ENCODE measurements around the gene PICK1. TPM values are rescaled to one million over a fixed set of nuclear protein-coding genes. Genes with fewer than 3 reads are reported as not detected.

PICK1 gene
- total and polyA plus RNA-seq, 2 of the 4 experiments (the other 2 are of a cell fraction), result 16.5 to 21.0 TPM

DNA sequence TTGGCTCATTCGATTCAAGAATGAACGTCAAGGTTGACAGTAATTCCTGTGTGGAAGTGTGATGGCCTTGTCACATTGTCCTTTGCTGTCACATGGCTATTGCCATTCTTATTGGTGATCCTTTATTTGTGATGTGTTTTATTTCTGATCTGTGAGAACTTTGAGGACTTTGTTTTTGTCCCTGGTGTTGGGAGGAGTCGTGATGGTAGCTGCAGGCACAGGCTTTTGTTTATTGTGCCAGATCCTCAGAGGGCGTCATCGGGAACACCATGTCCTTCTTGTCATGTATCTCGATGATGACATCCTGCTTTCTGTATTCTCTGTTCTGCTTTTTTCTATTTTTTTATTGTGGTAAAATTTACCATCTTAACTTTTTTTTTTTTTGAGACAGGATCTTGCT is 5.6 kb downstream of the PICK1 start (continued):
- TF ChIP-seq, protein P1, sequence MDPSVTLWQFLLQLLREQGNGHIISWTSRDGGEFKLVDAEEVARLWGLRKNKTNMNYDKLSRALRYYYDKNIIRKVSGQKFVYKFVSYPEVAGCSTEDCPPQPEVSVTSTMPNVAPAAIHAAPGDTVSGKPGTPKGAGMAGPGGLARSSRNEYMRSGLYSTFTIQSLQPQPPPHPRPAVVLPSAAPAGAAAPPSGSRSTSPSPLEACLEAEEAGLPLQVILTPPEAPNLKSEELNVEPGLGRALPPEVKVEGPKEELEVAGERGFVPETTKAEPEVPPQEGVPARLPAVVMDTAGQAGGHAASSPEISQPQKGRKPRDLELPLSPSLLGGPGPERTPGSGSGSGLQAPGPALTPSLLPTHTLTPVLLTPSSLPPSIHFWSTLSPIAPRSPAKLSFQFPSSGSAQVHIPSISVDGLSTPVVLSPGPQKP (IDR thresholded peaks at IDR 0.05; ENCODE audit: borderline replicate concordance, low read depth, low read length), result no peak
- TF ChIP-seq CEBPB (IDR thresholded peaks at IDR 0.05; ENCODE audit: low read depth, low read length), result no peak
- no peak for TF ChIP-seq POLR2A (IDR thresholded peaks at IDR 0.05; ENCODE audit: low read depth, low read length)
- no peak for TF ChIP-seq RFX5 (IDR thresholded peaks at IDR 0.05; ENCODE audit: low read depth, low read length)
- TF ChIP-seq FOS (IDR thresholded peaks at IDR 0.05; ENCODE audit: low read depth, low read length), result no peak
- no peak for TF ChIP-seq MAZ (IDR thresholded peaks at IDR 0.05; ENCODE audit: borderline replicate concordance, low read depth, low read length)
- TF ChIP-seq RCOR1 (IDR thresholded peaks at IDR 0.05; ENCODE audit: insufficient replicate concordance, low read length), result no peak

DNA sequence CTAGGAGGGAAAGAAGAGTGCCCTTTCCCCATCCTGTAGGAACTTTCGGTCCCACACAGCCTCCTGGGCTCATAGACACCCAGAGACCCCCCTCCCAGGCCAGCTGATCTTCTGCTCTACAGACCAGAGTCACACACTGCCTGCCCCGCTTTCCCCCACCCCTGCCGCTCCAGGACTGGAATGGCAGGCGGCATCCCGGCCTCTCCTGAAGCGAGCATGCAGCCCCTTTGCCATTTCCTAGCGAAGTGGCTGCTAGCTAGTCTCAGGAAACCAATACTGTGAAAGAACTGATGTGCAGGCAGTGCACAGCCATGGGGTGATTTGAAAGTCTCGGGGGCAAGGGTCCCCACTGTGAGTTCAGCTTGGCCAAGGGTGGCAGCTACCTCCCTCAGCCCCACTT is 8.3 kb downstream of the PICK1 start:
- ChIA-PET CTCF (no interaction called here), POLR2A (ENCODE audit: unreplicated experiment) (interaction anchor here (0.6 kb wide), 1 partner anchor 297 kb away, joined by 4 read pairs; no protein-coding TSS in a partner anchor)
- H3K79me1 ChIP-seq (ENCODE audit: low read depth in 1 of 2, low read length in 2 of 2), result no peaks in the 10 kb centered on the region
- TF ChIP-seq MXI1 (IDR thresholded peaks at IDR 0.05; ENCODE audit: borderline replicate concordance, low read depth, low read length), result no peak
- TF ChIP-seq, protein P1 (IDR thresholded peaks at IDR 0.05; ENCODE audit: borderline replicate concordance, low read depth, low read length), result no peak
- H2AFZ ChIP-seq (replicated peaks; ENCODE audit: low read length, poor library complexity), result no peak overlapping the region
- no peak overlapping the region for H2AK9ac ChIP-seq (replicated peaks; ENCODE audit: low read depth, low read length, poor library complexity)
- H2BK120ac ChIP-seq (ENCODE audit: low read depth, low read length), result no peak overlapping the region
- H2BK5ac ChIP-seq (ENCODE audit: low read depth, low read length, poor library complexity, severe bottlenecking), result no peak overlapping the region
- no peak overlapping the region for H3K4ac ChIP-seq (ENCODE audit: low read depth, low read length)
- no peaks in the 10 kb centered on the region for H4K20me1 ChIP-seq (ENCODE audit: insufficient read depth, low read length)
- ATAC-seq (ENCODE audit: low read depth) (no peak), DNase-seq (no peak)
- H3K4me1 ChIP-seq (ENCODE audit: control insufficient read depth, insufficient read depth, low read length), result no peaks in the 10 kb centered on the region
- no peaks in the 10 kb centered on the region for H3K9me3 ChIP-seq (ENCODE audit: control insufficient read depth, insufficient read depth, low read length)
- no peaks in the 10 kb centered on the region for H3K27me3 ChIP-seq (ENCODE audit: control insufficient read depth, insufficient read depth, low read length)
- no peak overlapping the region for H2AK5ac ChIP-seq (ENCODE audit: low read depth, low read length)
- in situ Hi-C loops (cut with MboI; ENCODE audit: low sequenced_read_pairs) (no loop called here), intact Hi-C loops (cut with micrococcal nuclease) (no loop called here), dilution Hi-C loops (cut with HindIII; ENCODE audit: low sequenced_read_pairs, unreplicated experiment) (no loop called here)
- no peak overlapping the region for H4K5ac ChIP-seq (ENCODE audit: low read depth, low read length)
- no peak overlapping the region for H3K18ac ChIP-seq (ENCODE audit: low read depth, low read length)
- no peak overlapping the region for H4K91ac ChIP-seq (ENCODE audit: insufficient read depth, low read depth, low read length)
- H4K8ac ChIP-seq (ENCODE audit: low read depth in 2 of 2, low read length in 2 of 2), result no peak overlapping the region
- WGBS, 2 experiments (ENCODE audit: extremely low coverage in 2 of 2, insufficient read length in 1 of 2), result 100% methylated on average over 1 of the region's 8 CpGs; no CpG with 5 or more reads in 1 of the 2 experiments
- H3K36me3 ChIP-seq (ENCODE audit: control insufficient read depth, insufficient read depth, low read length), result peaks cover 16% of the 10 kb centered on the region
- no peak overlapping the region for H3K4me2 ChIP-seq (ENCODE audit: low read depth, low read length)
- no peak overlapping the region for H2BK20ac ChIP-seq (ENCODE audit: low read depth, low read length)
- no peak overlapping the region for H3K14ac ChIP-seq (replicated peaks; ENCODE audit: low read depth, low read length)
- H3K27ac ChIP-seq (ENCODE audit: insufficient read depth, low read length), result no peak overlapping the region
- H3K56ac ChIP-seq (ENCODE audit: extremely low read depth, insufficient read depth, low read length), result no peak overlapping the region
- H3K23ac ChIP-seq (ENCODE audit: low read depth, low read length), result no peak overlapping the region
- no peaks in the 10 kb centered on the region for H3K9me1 ChIP-seq (ENCODE audit: insufficient read depth, low read length)
- H2BK15ac ChIP-seq (ENCODE audit: low read depth, low read length), result no peak overlapping the region
- no peak overlapping the region for H3K9ac ChIP-seq (ENCODE audit: low read depth, low read length)
- BruUV-seq (replicated peaks), result no TSS peak
- no peak overlapping the region for H3K4me3 ChIP-seq (ENCODE audit: insufficient read depth, low read depth, low read length)

Data from IMR-90 (cell line).